Stimulated activated CD8-positive, alpha-beta memory T cell treated with anti-CD3 and anti-CD28 coated beads, Interleukin-2, amount 100 ng/mL, for 48 hours (primary cell): Measurements from ENCODE around the gene TMEM135.
"Not testable (repeated sequence)": the region's sequence is repeated elsewhere in the genome, so short reads cannot be mapped to it uniquely, and the experiment has no call there.

Source experiments
- DNase-seq, 2 donors: peaks; one replicate each; pipeline ENCODE4 v3.0.0-alpha.2; 2020; ENCODE audit warnings: low read depth in 2 of 2

The TMEM135 gene

GRCh38 chr11:87258171-87258833 lies 220.6 kb downstream of the TMEM135 start:
- no peak for DNase-seq

GRCh38 chr11:87259736-87260135 lies 222.0 kb downstream of the TMEM135 start:
- no peak for DNase-seq

GRCh38 chr11:87260811-87261210 lies 223.1 kb downstream of the TMEM135 start:
- DNase-seq = no peak

GRCh38 chr11:87263264-87263838 lies 225.6 kb downstream of the TMEM135 start:
- DNase-seq = no peak

GRCh38 chr11:87263979-87264378 lies 226.2 kb downstream of the TMEM135 start:
- no peak for DNase-seq

- DNase-seq = no peak
Measured at GRCh38 chr11:87265132-87265531, 227.4 kb downstream of the TMEM135 start.

- DNase-seq = no peak
Measured at GRCh38 chr11:87265979-87266378, 228.2 kb downstream of the TMEM135 start.

- DNase-seq = no peak
Measured at GRCh38 chr11:87266751-87267150, 229.0 kb downstream of the TMEM135 start.

- not testable (repeated sequence) for DNase-seq
Measured at GRCh38 chr11:87271951-87272350, 234.2 kb downstream of the TMEM135 start.

- DNase-seq = no peak
Measured at GRCh38 chr11:87275176-87275575, 237.4 kb downstream of the TMEM135 start.

GRCh38 chr11:87280143-87280542 lies 242.4 kb downstream of the TMEM135 start:
- DNase-seq = no peak

GRCh38 chr11:87281496-87281895 lies 243.8 kb downstream of the TMEM135 start:
- no peak for DNase-seq

GRCh38 chr11:87284306-87284705 lies 246.6 kb downstream of the TMEM135 start:
- no peak for DNase-seq

GRCh38 chr11:87285674-87286073 lies 247.9 kb downstream of the TMEM135 start:
- not testable (repeated sequence) for DNase-seq

GRCh38 chr11:87286338-87286737 lies 248.6 kb downstream of the TMEM135 start:
- no peak for DNase-seq

- no peak for DNase-seq
Measured at GRCh38 chr11:87290304-87290922, 252.7 kb downstream of the TMEM135 start.

- no peak for DNase-seq
Measured at GRCh38 chr11:87292598-87292997, 254.9 kb downstream of the TMEM135 start.

- no peak for DNase-seq
Measured at GRCh38 chr11:87295237-87295636, 257.5 kb downstream of the TMEM135 start.

GRCh38 chr11:87296627-87297026 lies 258.9 kb downstream of the TMEM135 start:
- no peak for DNase-seq

- DNase-seq = no peak
Measured at GRCh38 chr11:87298155-87298554, 260.4 kb downstream of the TMEM135 start.

- DNase-seq = no peak
Measured at GRCh38 chr11:87299041-87299481, 261.3 kb downstream of the TMEM135 start.

GRCh38 chr11:87300640-87301380 lies 263.1 kb downstream of the TMEM135 start:
- no peak for DNase-seq
